Stimulated activated CD8-positive, alpha-beta memory T cell treated with anti-CD3 and anti-CD28 coated beads, Interleukin-15, amount 100 ng/mL, for 24 hours (primary cell): Measurements from ENCODE around the gene TMEM59L.
"Not testable (repeated sequence)": the region's sequence is repeated elsewhere in the genome, so short reads cannot be mapped to it uniquely, and the experiment has no call there.

Experiments
- DNase-seq: peaks from one replicate; pipeline ENCODE4 v3.0.0-alpha.2; 2020; ENCODE audit warnings: low read depth

TMEM59L gene

GRCh38 chr19:18612772-18613588, at the start of gene TMEM59L:
TSS of gene TMEM59L (plus strand) at chr19:18612870. CDS start at chr19:18612959, 89 bp downstream.
- no peak for DNase-seq

GRCh38 chr19:18566953-18567352, 45.7 kb upstream of the TMEM59L start:
- DNase-seq: no peak

GRCh38 chr19:18568367-18568766, 44.3 kb upstream of the TMEM59L start:
- DNase-seq: no peak

DNA sequence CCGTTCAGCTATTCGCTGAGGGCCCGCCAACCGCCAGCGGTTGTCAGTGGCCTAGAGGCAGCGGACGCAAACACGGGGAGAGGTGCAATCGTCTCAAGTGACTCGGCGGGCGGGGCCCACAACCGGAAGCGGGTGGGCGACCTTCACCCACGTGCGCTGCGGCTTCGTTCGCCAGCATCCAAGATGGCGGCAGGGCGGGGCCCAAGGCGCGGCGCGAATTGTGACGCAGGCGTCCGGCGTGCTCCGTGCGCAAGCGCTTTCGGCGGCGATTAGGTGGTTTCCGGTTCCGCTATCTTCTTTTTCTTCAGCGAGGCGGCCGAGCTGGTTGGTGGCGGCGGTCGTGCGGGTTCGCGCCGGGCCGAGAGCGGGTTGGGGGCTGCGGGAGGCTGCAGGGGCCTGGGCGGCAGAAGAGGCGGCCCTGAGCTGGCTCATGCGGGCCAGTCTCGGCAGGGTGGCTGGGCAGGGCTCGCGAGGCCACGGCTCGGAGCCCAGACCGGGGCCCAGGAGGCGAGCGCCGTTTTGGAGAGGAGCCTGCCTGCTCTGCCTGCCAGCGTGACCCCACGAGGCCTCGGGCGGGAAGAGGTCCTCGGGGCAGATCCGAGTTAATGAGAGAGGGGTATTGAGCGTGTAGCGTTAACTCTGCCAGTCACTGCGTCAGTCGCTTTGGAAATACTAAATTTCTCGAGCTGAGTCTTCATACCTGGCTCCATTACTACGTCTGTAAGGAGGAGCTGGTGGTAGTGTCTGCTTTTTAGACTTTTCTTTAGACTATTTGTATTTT, 40.9 kb upstream of the TMEM59L start, which contains the start of gene UBA52:
Gene UBA52, plus strand, starts transcription at position 294 of the 781 bp plus-strand sequence. CDS start 1,444 bp downstream, outside the sequence.
- DNase-seq: peak; percentile 99

GRCh38 chr19:18574691-18575291, 37.9 kb upstream of the TMEM59L start:
- DNase-seq: no peak

DNA sequence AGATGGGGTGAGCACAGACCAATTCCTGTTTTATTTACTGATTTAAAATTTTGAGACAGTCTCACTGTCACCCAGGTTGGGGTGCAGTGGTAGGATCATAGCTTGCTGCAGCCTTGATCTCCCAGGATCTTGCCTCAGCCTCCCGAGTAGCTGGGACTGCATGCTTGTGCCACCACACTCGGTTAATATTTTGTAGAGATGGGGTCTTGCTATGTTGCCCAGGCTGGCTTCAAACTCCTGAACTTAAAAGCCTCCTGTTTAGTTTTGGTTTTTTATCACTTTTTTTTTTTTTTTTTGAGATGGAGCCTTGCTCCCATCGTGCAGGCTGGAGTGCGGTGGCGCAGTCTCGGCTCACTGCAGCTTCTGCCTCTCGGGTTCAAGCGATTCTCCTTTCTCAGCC, 36.3 kb upstream of the TMEM59L start:
- DNase-seq: no peak

GRCh38 chr19:18577365-18577914, 35.2 kb upstream of the TMEM59L start:
- no peak for DNase-seq

GRCh38 chr19:18580311-18580710, 32.4 kb upstream of the TMEM59L start:
- DNase-seq: no peak

- no peak for DNase-seq
These were observed 26.4 kb upstream of the TMEM59L start for GRCh38 chr19:18586306-18586705.

- no peak for DNase-seq
These were observed 25.1 kb upstream of the TMEM59L start for GRCh38 chr19:18587561-18587960.

GRCh38 chr19:18587962-18588610, 24.6 kb upstream of the TMEM59L start:
- DNase-seq: no peak

DNA sequence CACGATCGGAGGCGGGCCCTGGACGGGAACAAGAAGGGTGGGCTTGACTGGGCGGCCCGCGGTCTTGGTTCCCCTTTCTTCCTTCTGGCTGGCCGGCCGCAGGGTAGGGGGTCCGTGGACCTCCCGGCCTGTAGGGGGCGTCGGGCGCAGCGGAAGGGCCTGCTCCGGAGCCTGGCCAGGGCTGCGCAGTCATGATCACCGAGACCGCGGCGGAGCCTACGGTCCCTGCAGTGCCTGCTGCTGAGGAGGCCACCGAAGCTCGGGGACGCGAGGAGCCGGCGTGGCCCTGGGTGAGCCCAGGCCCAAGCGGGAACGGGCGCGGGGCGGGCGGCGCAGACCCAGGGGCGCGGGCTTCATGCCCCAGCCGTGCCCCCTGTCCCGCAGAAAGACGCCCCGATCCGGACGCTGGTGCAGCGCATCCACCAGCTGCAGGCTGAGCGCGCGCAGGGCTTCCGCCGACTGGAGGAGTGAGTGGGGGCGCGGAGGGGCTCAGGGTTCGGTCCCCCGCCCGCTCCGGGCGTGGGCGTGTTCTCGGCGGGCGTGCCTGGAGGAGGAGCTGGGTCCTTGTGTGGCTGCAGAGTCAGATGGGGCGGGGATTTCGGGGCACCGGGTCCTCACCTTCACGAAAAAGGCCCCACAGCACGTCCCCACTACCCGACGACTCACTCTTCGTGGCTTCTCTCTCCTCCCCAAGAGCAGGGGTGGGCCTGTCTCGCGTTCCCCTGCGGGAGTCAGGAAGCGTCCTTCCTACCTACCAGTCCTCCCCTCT, 23.9 kb upstream of the TMEM59L start, which contains the start of gene REX1BD:
Gene REX1BD, plus strand, starts transcription at position 188 of the 769 bp plus-strand sequence. Its CDS starts 4 bp downstream, at position 192.
- peak; percentile 76 for DNase-seq

- DNase-seq: peak; percentile 39
These were observed 23.0 kb upstream of the TMEM59L start for GRCh38 chr19:18589380-18590272.

GRCh38 chr19:18590273-18591272, 22.1 kb upstream of the TMEM59L start:
- no peak for DNase-seq

DNA sequence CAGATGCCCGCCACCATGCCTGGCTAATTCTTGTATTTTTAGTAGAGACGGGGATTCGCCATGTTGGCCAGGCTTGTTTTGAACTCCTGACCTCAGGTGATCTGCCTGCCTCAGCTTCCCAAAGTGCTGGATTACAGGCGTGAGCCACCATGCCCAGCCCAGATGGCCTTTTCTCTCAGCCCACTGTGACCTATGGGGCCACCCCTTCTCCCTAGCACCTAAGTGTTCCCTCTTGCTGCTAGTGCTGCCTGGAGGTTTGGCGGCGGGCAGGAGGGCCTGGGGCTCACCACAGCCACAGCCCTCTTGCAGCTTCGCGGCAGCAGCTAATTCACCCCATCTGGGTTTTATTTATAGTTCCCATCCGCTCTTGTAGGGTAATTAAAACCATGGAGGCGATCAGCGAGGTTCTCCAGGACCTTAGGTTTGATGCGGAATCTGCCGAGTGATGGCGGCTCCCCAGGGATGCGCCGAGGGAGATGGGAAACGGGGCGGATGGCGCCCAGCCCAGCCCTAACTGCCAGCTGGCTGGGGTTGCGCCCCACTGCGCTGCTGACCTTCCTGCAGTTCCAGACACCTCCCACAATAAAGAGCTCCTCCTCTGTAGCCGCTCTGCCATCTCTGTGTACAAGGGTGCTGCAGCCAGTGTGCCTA, 20.8 kb upstream of the TMEM59L start:
- DNase-seq: no peak

DNA sequence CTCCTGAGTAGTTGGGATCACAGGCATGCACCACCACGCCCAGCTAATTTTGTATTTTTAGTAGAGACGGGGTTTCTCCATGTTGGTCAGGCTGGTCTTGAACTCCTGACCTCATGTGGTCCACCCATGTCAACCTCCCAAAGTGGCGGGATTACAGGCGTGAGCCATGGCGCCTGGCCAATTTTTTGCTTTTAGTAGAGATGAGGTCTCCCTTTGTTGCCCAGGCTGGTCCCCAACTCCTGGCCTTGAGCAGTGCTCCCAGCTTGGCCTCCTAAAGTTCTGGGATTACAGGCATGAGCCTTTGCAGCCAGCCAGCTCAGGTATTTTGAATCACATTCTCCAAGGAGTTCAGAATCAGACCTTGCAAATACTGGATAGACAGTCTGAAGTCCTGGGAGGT, 19.9 kb upstream of the TMEM59L start:
- not testable (repeated sequence) for DNase-seq

- no peak for DNase-seq
These were observed 19.1 kb upstream of the TMEM59L start for GRCh38 chr19:18593367-18594095.
